GM19025 (cell line): ENCODE results near the gene ZFP91.

ENCODE experiments used
- ATAC-seq: cut with Tn5 transposase; IDR thresholded peaks from one replicate; pipeline ENCODE4 v1.9.1; 2021; ENCODE audit warnings: mild to moderate bottlenecking, low read depth, moderate library complexity; ENCODE audit not compliant: unreplicated experiment

ZFP91 gene

DNA sequence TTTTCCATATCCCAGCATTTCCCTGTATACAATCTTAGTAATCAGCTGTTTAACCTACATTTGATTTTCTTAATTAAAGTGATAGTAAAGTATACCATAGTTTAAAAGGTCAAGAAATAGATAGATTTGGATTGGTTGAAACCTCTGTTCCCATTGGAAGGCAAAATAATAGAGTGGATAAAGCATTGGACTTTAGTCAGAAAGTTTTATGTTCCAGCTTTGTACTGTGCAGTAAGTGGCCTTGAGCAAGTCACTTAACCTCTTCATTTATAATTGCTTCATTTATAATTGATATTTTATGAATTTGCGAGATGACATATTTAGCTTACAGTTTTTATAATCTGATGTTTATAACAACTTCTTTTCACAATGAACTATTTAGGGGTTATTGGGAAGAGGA is 3.6 kb downstream of the ZFP91 start:
- ATAC-seq = no peak

DNA sequence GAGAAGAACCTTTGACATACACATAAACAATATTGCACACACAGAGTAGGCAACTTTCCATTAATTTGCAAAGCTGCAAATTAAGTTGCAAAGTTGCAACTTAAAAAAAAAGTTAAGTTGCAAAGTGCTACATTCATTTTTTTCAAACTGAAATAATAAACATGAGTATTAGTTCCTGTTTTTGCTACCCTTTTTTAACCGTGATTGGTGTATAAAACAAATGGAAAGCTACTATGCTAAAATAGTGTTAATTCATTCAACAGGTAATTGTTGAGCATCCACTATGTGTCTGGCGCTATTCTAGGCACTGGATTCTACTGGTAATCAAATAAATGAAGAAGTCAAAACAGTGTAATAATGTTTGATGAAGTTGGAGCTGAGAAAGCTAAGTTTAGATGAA is 8.1 kb downstream of the ZFP91 start:
- no peak for ATAC-seq

DNA sequence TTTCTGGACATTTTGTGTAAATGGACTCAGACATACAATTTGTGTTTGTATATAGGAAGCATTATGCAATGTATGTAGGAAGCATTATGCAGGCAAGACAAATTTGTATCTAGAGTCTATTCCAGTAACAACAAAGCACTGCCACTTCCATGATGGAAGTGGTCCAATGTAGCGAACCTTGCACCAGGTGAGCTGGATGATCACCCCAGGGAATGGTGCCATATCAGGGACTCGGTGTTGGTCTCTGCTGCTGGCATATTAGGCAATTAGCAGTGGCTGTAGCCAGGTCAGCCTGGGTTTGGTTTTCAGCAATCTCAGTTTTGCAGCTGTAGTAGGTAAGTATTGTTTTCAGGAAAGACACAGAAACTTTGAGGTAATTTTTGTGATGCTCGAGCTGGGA is 12.8 kb downstream of the ZFP91 start:
- no peak for ATAC-seq

- no peak for ATAC-seq
Observed at GRCh38 chr11:58592760-58593472, 14.1 kb downstream of the ZFP91 start.

DNA sequence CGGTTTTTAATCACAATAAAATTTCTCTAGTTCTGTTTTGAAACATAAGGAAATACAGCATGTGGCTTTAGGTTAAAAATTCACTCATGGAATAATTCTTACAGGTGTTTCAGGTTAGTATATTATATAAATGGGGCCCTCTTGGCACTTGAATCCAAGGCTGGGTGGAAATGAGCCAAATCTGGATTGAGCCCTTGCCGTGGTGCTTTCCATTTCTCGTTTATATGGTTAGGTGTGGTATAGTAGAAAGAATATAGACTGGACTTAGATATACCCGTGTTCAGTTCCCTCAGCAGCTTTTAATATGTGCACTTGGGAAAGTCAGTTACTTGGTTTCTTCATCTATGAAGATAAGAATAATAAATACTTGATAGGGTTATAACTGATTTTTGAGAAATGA is 16.0 kb downstream of the ZFP91 start:
- ATAC-seq = no peak

GRCh38 chr11:58596621-58597020 is 17.8 kb downstream of the ZFP91 start:
- no peak for ATAC-seq

- ATAC-seq = no peak
Observed at GRCh38 chr11:58597486-58598144, 18.8 kb downstream of the ZFP91 start.

DNA sequence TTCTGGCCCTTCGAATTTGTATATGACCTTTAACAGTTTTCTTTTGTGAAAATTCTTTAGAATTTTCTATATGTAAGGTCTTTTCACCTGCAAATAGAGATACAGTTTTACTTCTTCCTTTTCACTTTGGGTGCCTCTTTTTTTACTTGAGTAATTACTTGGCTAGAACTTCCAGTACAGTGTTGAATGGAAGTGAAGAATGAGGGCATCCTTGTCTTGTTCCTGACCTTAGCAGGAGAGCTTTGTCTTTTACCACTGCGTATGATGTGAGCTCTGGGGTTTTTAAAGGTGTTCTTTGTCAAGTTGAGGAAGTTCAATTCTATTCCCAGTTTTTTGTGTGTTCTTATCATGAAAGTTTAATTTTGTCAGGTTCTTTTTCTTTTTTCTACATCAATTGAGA is 21.6 kb downstream of the ZFP91 start:
- no peak for ATAC-seq

DNA sequence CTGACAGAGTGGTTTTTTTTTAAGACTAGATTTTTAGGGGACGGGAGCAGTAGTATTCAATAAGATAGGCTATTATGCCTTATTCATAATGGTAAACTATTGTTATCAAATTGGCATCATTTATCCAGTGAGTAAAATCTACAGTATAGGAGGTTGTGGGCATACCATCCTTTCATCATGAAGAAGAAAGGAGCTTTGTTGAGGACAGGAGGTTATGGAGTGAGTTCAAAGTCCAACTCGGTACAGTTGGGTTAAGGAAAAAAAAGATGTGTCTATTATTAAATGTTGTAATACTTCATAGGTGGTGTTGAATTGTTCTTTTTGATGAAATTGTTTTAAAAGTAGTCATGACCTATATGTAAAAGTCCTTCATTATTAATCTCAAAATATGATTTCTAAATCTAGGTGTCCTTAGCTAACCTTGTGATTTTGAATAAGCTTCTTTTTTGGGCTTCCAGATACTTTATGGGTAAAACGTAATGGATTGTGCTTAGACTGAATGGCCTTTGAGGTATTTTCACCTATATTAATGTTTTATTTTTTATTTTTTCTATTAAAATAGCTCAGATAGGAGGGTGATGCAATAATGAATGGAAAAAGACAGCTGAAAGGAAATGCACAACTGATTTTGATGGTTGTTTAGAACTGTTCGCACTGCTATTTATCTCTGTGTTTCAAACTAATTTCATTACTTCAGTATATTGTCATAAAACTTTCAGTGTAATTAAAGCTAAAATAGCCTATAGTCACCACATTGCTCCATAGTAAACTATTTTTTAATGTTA is 28.3 kb downstream of the ZFP91 start:
- ATAC-seq = no peak

DNA sequence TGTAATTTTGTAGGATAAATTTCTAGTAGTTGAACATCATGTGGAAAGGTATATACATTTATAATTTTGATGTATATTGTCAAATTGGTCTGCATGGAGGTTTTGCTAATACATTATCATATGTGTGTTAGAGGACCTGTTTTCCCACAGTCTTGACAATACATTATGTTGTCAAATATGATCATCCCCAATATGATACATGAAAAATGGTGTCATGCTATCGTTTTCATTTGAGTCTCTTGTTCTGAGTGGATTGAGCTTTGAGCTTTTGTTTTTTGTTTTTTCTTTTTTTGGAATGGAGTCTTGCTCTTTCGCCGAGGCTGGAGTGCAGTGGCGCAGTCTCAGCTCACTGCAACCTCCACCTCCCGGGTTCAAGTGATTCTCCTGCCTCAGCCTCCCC is 29.5 kb downstream of the ZFP91 start:
- ATAC-seq = no peak

DNA sequence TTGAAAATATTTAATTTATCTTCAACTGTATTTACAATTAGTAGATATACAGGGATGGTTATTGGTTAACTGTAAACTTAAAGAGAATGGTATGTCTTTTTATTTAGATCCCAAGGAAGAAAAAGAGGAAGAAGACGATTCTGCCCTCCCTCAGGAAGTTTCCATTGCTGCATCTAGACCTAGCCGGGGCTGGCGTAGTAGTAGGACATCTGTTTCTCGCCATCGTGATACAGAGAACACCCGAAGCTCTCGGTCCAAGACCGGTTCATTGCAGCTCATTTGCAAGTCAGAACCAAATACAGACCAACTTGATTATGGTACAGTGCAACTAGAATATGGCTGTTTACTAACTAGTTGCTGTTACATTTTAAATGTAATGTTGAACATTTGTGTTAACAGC is 30.9 kb downstream of the ZFP91 start:
- no peak for ATAC-seq

DNA sequence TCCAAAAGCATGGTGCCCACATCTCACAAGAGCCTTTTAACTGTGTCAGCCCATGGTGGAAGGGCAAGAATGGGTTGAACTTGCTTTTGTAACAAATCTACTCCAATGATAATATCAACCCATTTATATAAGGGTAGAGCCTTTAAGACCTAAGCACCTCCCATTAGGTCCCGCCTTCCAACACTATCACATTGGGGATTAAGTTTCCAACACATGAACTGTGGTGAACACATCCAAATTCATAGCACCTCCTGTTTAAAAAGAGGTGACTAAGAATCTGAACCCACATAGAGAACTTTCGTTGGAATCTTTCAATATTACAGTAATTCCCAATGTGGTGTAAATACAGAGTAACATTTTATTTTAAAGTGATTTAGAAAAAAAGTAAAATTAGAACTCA is 34.4 kb downstream of the ZFP91 start:
- no peak for ATAC-seq

DNA sequence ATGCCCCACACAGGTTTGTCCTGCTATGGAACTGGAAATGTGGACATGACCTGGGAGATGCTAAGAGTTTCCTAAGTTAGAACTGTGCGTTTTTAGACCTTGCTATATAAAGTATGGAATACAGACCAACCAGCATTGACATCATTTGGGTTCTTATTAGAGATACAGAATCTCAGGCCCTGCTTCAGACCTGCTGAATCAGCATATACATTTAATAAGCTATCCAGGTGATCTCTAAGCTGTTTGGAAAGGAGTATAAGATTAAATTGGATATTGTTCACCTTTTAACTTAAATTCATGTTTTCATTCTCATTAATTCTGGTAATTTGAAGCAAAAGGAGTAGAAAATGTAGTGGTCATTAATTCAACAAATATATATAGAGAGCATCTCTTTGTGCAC is 36.7 kb downstream of the ZFP91 start:
- ATAC-seq = no peak

DNA sequence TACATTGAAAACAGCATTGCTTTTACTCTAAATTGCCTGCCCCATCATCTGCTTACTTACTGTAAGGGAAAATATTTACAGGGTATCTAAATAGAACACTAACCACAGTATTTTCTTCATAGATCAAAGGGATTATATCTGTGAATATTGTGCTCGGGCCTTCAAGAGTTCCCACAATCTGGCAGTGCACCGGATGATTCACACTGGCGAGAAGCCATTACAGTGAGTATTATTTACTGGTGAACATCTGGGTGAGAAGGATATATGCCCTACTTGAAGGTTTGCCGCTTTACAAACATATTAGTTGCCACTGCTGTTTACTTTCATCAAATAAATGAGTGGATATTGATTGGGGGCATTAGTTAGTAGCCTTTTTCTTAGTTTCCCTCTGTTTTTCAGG is 37.7 kb downstream of the ZFP91 start:
- ATAC-seq = no peak

GRCh38 chr11:58617976-58618557 is 39.2 kb downstream of the ZFP91 start:
- ATAC-seq = no peak

GRCh38 chr11:58621586-58622262 is 42.9 kb downstream of the ZFP91 start:
- no peak for ATAC-seq

DNA sequence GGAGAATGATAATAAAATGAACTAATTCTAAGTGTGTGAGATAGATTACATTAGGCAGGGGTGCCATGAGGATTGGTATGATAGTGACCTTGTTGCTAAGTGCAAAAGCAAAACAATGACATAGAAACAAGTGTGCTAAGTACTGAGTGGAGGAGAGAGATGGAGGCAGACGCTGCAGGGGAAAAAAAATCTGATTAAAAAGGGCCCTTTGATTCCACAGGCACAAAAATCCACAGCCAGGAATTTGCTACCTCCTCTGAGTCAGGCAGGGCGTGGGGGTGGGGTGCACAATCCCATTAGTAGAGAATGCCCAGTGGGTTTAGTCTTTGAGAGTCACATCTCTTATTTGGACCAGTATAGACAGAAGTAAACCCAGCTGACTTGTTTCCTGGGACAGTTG is 43.5 kb downstream of the ZFP91 start, which contains the start of gene CNTF:
Gene CNTF (plus strand): TSS at position 322 of the 400 bp plus-strand sequence. CDS start 88 bp downstream, outside the sequence.
- ATAC-seq = no peak

DNA sequence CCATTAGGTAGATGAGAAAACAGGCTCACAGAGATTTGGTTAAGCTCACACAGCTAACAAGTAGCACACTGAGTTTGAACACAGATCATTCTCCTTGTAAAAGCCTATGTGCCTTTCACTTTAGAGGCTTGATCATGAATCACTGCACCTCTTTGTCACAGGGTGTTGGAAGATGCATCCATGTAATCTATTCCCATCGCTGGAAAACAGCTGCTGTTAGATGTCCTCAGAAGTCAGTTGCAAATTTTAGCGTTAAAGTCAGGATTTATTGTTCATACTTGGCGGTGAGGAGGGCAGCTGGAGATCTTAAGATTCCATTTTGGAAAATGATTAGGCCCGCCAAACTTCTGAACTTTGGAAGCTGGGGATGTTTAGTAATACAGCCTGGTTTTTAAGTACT is 46.2 kb downstream of the ZFP91 start:
- ATAC-seq = no peak

DNA sequence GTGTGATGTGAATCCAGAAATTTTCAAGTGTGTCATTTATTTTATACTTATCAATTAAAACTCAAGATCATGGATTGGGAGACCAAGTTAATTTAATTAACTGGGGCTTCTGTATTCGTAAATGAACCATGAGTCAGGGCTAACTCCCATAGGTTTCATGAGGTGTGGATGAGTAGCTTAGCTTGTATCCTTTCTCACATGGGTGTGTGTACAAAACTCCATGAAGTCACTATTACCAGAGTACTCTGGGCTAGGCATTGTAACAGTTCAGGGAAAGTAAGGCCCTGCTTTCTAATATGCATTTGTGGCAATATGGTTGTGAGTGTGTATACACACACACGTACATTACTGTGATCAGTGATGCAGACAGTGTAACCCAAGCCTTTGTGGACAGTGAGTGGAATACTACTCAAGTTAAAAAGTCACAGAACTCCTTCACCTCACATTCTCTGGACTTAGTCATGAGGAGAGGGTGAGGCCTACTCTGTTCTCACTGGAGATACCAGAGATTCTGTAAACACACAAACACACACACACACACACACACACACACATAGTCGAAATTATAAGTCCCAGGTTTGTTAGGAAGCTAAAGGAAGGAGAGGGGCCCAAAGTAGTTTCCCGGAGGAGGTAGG is 47.1 kb downstream of the ZFP91 start:
- no peak for ATAC-seq

DNA sequence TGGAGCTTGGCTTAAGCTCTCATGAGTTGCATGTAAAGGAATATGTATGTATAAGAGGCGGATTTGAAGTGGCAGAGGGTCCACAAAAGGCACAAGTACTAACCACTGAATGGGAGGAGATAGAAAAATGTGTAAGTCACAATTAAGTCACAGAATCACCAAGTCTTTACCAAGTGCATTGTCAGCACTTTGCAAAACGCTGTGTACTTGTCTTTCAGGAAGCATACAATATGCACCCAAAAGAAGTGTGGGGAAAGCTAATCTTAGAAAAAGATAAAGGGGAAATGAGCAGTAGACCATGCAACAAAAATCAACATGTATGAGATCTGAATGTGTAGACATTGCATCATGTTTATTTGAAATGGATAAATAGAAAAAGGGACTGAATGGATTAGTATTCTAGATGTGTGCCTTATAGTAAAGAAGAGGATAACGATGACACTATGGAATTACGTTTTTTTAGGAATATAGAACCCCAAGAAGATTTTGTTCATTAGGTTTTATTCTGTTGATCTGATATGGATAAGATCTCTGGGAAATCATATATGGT is 48.1 kb downstream of the ZFP91 start:
- no peak for ATAC-seq
